Measurements from ENCODE around the gene EPX. TPM values are rescaled to one million over a fixed set of nuclear protein-coding genes. Genes with fewer than 3 reads are reported as not detected.

Gene EPX
- total RNA-seq, 1 experiment from 2014 or later, result not detected

DNA sequence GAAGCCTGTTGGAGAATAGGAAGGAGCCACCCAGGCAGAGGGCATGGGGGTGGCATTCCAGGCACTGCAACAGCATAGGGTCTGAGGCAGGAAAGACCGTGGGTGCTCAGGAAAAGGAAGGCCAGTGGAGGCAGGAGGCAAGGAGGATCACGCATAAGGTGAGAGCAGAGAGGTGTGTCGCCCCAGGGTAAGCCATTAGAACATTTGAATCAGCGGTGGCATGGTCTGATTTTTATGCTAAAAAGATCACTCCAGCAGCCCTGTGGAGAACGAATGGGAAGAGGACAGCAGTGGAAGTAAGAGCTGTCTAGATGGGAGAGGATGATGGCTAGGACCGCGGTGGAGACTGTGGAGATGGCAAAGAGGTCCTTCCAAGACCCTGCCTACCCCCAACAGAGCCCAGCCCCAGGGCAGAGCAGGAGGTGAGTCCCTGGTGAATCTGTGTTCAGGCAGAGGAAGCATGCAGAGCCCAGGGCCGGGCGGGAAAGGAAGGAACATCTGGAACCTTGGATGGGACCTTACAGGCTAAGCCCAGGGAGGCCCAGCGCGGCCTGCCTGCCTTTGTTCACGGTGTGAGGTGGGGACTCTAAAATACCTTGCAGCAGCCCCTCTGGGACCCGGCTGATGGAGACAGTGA, 53.7 kb downstream of the EPX start:
- H4K91ac ChIP-seq (ENCODE audit: insufficient read length, low read depth, low read length), result no peak overlapping the region
- peak; percentile 22 for DNase-seq
- H4K5ac ChIP-seq (ENCODE audit: insufficient read length, low read depth, low read length), result no peak overlapping the region
- no peak overlapping the region for H3T11ph ChIP-seq (ENCODE audit: low read length)
- Mint-ChIP-seq H3K4me3 (no peak overlapping the region), H3K4me1 (peaks cover 11 to 16% of the 10 kb centered on the region in 2 experiments), H3K36me3 (ENCODE audit: insufficient read depth in 1 of 3, low read depth in 3 of 3) (peaks cover 0 to 6% (median 6%) of the 10 kb centered on the region in 3 experiments; a peak in 4 of 7 replicates), H3K9me3 (peaks cover 9% of the 10 kb centered on the region in 2 experiments), H3K27me3 (ENCODE audit: low read depth) (peaks cover 96% of the 10 kb centered on the region), H3K27ac (no peak overlapping the region)
- no peaks in the 10 kb centered on the region; the same call in 1 of the 2 replicates for H3K4me1 ChIP-seq (ENCODE audit: insufficient read depth, low read length)
- no peak overlapping the region for H2AFZ ChIP-seq (ENCODE audit: low read length)
- no peak overlapping the region for H2BK15ac ChIP-seq (ENCODE audit: low read depth, low read length)
- H3K9me3 ChIP-seq (ENCODE audit: control insufficient read depth, low read depth, low read length), result peaks cover 8% of the 10 kb centered on the region
- no peak overlapping the region for H3K4ac ChIP-seq (ENCODE audit: low read depth, low read length)
- H3K79me1 ChIP-seq (ENCODE audit: insufficient read depth, low read depth, low read length, poor library complexity, severe bottlenecking), result no peaks in the 10 kb centered on the region
- WGBS (ENCODE audit: extremely low coverage, insufficient read length, low lambda C conversion rate), result no CpG with 5 or more reads among the region's 13 CpGs
- H3K14ac ChIP-seq (ENCODE audit: insufficient read depth, low read length), result no peak overlapping the region; the same call in 1 of the 2 replicates
- no peak overlapping the region for H2BK20ac ChIP-seq (ENCODE audit: low read depth, low read length, poor library complexity, severe bottlenecking)
- no peak overlapping the region for H3K18ac ChIP-seq (ENCODE audit: insufficient read length, low read depth, low read length)
- H3K79me2 ChIP-seq (ENCODE audit: insufficient read depth, low read length), result no peaks in the 10 kb centered on the region
- no peak overlapping the region for H3K23ac ChIP-seq (ENCODE audit: insufficient read length, low read depth, low read length)
- no peak overlapping the region for H2AK5ac ChIP-seq (ENCODE audit: insufficient read length, low read length)
- H4K20me1 ChIP-seq (ENCODE audit: control insufficient read depth, insufficient read depth, insufficient read length), result no peaks in the 10 kb centered on the region
- TF ChIP-seq, protein P1, sequence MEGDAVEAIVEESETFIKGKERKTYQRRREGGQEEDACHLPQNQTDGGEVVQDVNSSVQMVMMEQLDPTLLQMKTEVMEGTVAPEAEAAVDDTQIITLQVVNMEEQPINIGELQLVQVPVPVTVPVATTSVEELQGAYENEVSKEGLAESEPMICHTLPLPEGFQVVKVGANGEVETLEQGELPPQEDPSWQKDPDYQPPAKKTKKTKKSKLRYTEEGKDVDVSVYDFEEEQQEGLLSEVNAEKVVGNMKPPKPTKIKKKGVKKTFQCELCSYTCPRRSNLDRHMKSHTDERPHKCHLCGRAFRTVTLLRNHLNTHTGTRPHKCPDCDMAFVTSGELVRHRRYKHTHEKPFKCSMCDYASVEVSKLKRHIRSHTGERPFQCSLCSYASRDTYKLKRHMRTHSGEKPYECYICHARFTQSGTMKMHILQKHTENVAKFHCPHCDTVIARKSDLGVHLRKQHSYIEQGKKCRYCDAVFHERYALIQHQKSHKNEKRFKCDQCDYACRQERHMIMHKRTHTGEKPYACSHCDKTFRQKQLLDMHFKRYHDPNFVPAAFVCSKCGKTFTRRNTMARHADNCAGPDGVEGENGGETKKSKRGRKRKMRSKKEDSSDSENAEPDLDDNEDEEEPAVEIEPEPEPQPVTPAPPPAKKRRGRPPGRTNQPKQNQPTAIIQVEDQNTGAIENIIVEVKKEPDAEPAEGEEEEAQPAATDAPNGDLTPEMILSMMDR (conservative IDR thresholded peaks at IDR 0.05), result no peak
- H3K27ac ChIP-seq (ENCODE audit: insufficient read length, low read depth, low read length), result no peak overlapping the region
- H2BK120ac ChIP-seq (ENCODE audit: low read depth, low read length, poor library complexity, severe bottlenecking), result no peak overlapping the region
- no peak overlapping the region for H3K9ac ChIP-seq (ENCODE audit: extremely low read depth, insufficient read length, low read length)
- H4K8ac ChIP-seq (replicated peaks; ENCODE audit: insufficient read length, low read depth, low read length), result no peak overlapping the region
- H3K23me2 ChIP-seq (ENCODE audit: insufficient read length, low read depth, low read length, poor library complexity, severe bottlenecking), result peaks cover 8% of the 10 kb centered on the region
- H3K4me2 ChIP-seq (ENCODE audit: insufficient read depth, insufficient read length, low read length), result no peak overlapping the region
- H2BK12ac ChIP-seq (ENCODE audit: insufficient read length, low read depth, low read length), result no peak overlapping the region
- H2BK5ac ChIP-seq (ENCODE audit: insufficient read length, low read length), result no peak overlapping the region
- peaks cover 30% of the 10 kb centered on the region for H3K27me3 ChIP-seq (ENCODE audit: insufficient read depth, low read length)
- H3K56ac ChIP-seq (ENCODE audit: insufficient read length, low read depth, low read length), result no peak overlapping the region

Data from H9 (cell line).